Psoas muscle (tissue), 8 donors: Measurements from ENCODE around the gene CD226. TPM values are rescaled to one million over a fixed set of nuclear protein-coding genes. Genes with fewer than 3 reads are reported as not detected.

Experiments
- ATAC-seq, 4 donors: fragments of 200-7000 bp; cut with Tn5 transposase; one replicate each; pipeline ENCODE4 v1.9.1; 2020; ENCODE audit warnings: moderate library complexity in 3 of 4, mild to moderate bottlenecking in 2 of 4
- DNase-seq, 2 donors: peaks; one replicate each; pipeline ENCODE4 v3.0.0-alpha.2; 2020
- H3K27ac ChIP-seq: fragments of 200-600 bp; one replicate; pipeline ENCODE4 v1.8.0; 2022
- H3K27me3 ChIP-seq, 3 donors: fragments of 200-600 bp in 1 of 3; one replicate each; pipeline versions ENCODE4 v1.6.1 to v1.8.0; 2013 to 2022; ENCODE audit warnings: low read length in 2 of 3, mild to moderate bottlenecking in 2 of 3, moderate library complexity in 1 of 3; ENCODE audit not compliant: insufficient read depth in 3 of 3
- H3K36me3 ChIP-seq, 2 donors: fragments of 200-600 bp in 1 of 2; one replicate each; pipeline versions ENCODE4 v1.6.1 to v1.8.0; 2013 to 2022; ENCODE audit warnings: low read depth in 1 of 2, mild to moderate bottlenecking in 1 of 2, moderate library complexity in 1 of 2; ENCODE audit not compliant: insufficient read depth in 1 of 2
- H3K4me1 ChIP-seq: fragments of 200-600 bp; one replicate; pipeline ENCODE4 v1.8.0; 2022
- H3K4me3 ChIP-seq: fragments of 200-600 bp; one replicate; pipeline ENCODE4 v1.8.0; 2022; ENCODE audit warnings: mild to moderate bottlenecking
- H3K9me3 ChIP-seq: fragments of 200-600 bp; one replicate; pipeline ENCODE4 v1.8.0; 2022
- WGBS, 3 donors: extraction: QIAGEN DNeasy Blood & Tissue Kit; methylation state at CpG; one replicate each; pipeline versions ENCODE4 v1.1.6 to v1.1.7; 2013; 5-methylcytosine and 5-hydroxymethylcytosine counted together
- intact Hi-C, 2 donors: fragments of 100-400 bp; cut with DNase I; formaldehyde crosslinking; loops; one replicate each; pipeline versions ENCODE4 v1.11.0 to v1.14.2; 2022
- polyA plus RNA-seq, 3 donors: library from polyadenylated mRNA; stranded (reverse); fragments of 200-250 nt; gene quantifications; one replicate each; pipeline ENCODE4 v1.2.3, GENCODE V29; 2013
- total RNA-seq, 4 donors: library from RNA; stranded (reverse); fragmentation: NEBNext Ultra II Directional in 2 of 4; extraction: Animal tissue kit (Norgen Biotek cat#: 25700) in 2 of 4; gene quantifications; one replicate each; pipeline versions ENCODE4 v1.2.1 to v1.2.4, GENCODE V29; 2021 to 2023
- TF ChIP-seq, protein P1 (sequence below): fragments of 200-600 bp; IDR thresholded peaks from one replicate; pipeline ENCODE4 v1.8.0; 2022; ENCODE audit warnings: antibody characterized with exemption
- donor health status: healthy with polysubstance abuse.
- donor health status: DM: no; HTN: no; CAD: no; lungs with moderate emphysema.
- donor health status: Bipolar disorder and iron deficiency.
- donor health status: healthy.
- donor health status: DM: yes; HTN: yes; CAD: no.
- donor health status: DM: no; HTN: no; CAD: no.
- donor health status: DM: no; HTN: no; CAD: no.
- donor health status: DM: yes; HTN: yes; CAD: no.

CD226 gene
- total and polyA plus RNA-seq, 7 donors: 0.06 to 1.8 (median 0.27) TPM

- Histone ChIP-seq H3K27ac (no peak overlapping the region), H3K4me3 (no peak overlapping the region), H3K4me1 (no peaks in the 10 kb centered on the region), H3K9me3 (no peaks in the 10 kb centered on the region), H3K27me3 (no peaks in the 10 kb centered on the region), H3K36me3 (no peaks in the 10 kb centered on the region)
- intact Hi-C loops: no loop called here
- DNase-seq (no peak), ATAC-seq (no peak)
- 96 to 97% (median 97%) methylated on average over 5 of the region's 5 CpGs for WGBS, 3 donors
- TF ChIP-seq, protein P1, sequence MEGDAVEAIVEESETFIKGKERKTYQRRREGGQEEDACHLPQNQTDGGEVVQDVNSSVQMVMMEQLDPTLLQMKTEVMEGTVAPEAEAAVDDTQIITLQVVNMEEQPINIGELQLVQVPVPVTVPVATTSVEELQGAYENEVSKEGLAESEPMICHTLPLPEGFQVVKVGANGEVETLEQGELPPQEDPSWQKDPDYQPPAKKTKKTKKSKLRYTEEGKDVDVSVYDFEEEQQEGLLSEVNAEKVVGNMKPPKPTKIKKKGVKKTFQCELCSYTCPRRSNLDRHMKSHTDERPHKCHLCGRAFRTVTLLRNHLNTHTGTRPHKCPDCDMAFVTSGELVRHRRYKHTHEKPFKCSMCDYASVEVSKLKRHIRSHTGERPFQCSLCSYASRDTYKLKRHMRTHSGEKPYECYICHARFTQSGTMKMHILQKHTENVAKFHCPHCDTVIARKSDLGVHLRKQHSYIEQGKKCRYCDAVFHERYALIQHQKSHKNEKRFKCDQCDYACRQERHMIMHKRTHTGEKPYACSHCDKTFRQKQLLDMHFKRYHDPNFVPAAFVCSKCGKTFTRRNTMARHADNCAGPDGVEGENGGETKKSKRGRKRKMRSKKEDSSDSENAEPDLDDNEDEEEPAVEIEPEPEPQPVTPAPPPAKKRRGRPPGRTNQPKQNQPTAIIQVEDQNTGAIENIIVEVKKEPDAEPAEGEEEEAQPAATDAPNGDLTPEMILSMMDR: no peak
These were observed 991 bp downstream of the CD226 start for GRCh38 chr18:69946608-69947155.

DNA sequence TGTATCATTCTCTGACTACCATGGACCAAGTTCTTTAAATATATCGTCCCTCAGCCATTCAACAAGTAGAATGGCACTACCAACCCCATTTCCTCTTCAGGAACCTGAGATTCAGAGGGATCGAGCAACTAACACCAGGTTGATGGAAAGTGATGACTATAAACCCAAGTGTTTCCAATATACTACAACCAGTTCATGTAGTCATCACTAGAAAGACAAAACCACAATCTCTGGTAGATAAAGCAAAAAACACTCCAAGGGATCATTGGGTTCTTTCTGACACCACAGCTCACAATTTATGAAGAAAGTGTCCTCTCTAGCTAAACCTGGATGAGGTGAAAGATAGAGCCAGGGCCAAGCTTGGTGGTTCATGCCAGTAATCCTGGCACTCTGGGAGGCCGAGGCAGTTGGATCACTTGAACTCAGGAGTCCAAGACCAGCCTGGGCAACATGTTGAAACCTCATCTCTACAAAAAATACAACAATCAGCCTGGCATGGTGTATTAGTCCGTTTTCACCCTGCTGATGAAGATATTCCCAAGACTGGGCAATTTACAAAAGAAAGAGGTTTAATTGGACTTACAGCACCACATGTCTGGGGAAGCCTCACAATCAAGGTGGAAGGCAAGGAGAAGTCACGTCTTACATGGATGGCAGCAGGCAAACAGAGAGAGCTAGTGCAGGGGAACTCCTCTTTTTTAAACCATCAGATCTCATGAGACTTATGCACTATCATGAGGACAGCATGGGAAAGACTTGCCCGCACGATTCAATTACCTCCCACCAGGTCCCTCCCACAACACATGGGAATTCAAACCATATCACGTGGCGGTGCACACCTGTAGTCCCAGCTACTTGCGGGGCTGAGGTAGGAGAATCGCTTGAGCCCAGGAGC is 2.2 kb downstream of the CD226 start:
- Histone ChIP-seq H3K4me1 (no peaks in the 10 kb centered on the region), H3K9me3 (no peaks in the 10 kb centered on the region), H3K4me3 (no peak overlapping the region), H3K36me3 (no peaks in the 10 kb centered on the region), H3K27ac (no peak overlapping the region), H3K27me3 (no peaks in the 10 kb centered on the region)
- no peak for ATAC-seq
- WGBS, 3 donors: 92 to 96% (median 96%) methylated on average over 11 of the region's 11 CpGs
- intact Hi-C loops: no loop called here
- no peak for DNase-seq
- TF ChIP-seq, protein P1: no peak

GRCh38 chr18:69944436-69944835 is 3.2 kb downstream of the CD226 start:
- H3K36me3 ChIP-seq: no peaks in the 10 kb centered on the region
- no peaks in the 10 kb centered on the region for H3K4me1 ChIP-seq
- intact Hi-C loops: no loop called here
- 90 to 96% (median 95%) methylated on average over 2 of the region's 2 CpGs for WGBS, 3 donors
- TF ChIP-seq, protein P1: no peak
- H3K9me3 ChIP-seq: no peaks in the 10 kb centered on the region
- ATAC-seq: no peak
- no peak overlapping the region for H3K4me3 ChIP-seq
- H3K27me3 ChIP-seq: no peaks in the 10 kb centered on the region
- H3K27ac ChIP-seq: no peak overlapping the region
- no peak for DNase-seq

- H3K36me3 ChIP-seq: no peaks in the 10 kb centered on the region
- TF ChIP-seq, protein P1: no peak
- H3K9me3 ChIP-seq: no peaks in the 10 kb centered on the region
- DNase-seq (no peak), ATAC-seq (no peak)
- 95 to 96% (median 95%) methylated on average over 3 of the region's 3 CpGs for WGBS, 3 donors
- intact Hi-C loops: no loop called here
- no peaks in the 10 kb centered on the region for H3K4me1 ChIP-seq
- no peak overlapping the region for H3K4me3 ChIP-seq
- no peaks in the 10 kb centered on the region for H3K27me3 ChIP-seq
- H3K27ac ChIP-seq: no peak overlapping the region
These were observed 4.7 kb downstream of the CD226 start for GRCh38 chr18:69943021-69943420.
